ENCODE results near the gene CALN1.
"Not testable (repeated sequence)": the region's sequence is repeated elsewhere in the genome, so short reads cannot be mapped to it uniquely, and the experiment has no call there.

Gene CALN1

DNA sequence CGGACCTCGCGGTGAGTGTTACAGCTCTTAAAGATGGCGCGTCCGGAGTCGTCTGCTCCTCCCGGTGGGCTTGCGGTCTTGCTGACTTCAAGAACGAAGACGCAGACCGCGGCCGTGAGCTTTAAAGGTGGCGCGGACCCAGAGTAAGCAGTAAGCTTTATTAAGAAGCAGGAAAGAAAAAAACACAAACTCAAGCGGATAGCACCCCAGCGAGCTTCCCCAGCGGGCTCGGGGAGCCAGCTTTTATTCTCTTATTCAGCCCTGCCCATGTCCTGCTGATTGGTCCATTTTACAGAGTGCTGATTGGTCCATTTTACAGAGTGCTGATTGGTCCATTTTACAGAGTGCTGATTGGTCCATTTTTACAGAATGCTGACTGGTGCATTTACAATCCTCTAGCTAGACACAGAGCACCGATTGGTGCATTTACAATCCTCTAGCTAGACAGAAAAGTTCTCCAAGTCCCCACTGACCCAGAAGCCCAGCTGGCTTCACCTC lies at the start of gene CALN1:
CALN1 (minus strand) TSS at position 218 of the 498 bp plus-strand sequence.
- not testable (repeated sequence) for ATAC-seq

DNA sequence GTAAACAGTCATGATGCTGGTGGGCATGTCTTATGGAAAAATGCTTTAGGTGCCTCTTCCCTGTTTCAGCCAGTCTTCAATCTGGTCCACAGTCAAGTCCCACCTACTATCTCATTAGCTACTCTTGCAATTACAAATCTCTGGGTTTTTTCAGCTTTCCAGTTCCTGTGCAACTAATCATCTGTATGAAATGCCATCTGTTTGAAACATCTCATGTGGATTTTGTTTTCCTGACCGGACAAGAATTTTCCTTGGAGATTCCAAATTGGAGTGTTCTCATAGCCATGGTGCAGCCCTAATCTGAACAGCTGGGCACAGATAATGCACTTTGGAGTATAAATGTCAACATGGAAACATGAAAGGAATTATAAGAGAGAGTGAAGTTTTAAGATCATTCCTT lies 41.3 kb upstream of the CALN1 start:
- DNase-seq (no peak), ATAC-seq (no peak)

More for the DNA sequence above, at the start of gene CALN1:
- DNase-seq, result not testable (repeated sequence)

DNA sequence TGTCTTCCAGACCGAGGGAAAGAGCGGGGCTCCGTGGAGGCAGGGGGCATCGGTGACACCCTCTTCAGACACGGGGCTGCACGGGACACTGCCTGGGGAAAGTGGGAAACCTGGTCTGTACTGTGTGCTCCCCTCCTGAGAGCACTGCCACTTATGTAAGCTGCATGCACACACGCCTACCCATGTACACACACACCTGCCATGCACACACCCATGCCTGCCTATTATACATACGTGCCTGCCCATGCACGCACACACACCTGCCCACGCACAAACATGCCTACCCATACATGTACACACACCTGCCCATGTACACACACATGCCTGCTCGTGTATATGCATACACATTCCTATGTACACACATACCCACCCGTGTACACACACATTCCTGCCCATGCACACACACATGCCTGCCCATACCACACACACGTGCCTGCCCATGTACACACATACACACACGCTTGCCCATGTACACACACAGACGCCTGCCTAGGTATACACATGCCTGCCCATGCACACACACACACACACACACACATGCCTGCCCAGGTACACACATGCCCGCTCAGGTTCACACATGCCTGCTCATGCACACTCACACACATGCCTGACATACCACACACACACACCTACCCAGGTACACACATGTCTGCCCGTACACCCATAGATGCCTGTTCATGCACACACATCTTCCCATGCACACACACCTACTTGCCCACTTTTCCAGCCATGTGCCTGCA lies 35.5 kb upstream of the CALN1 start:
- DNase-seq (no peak), ATAC-seq (no peak)

- ATAC-seq (no peak), DNase-seq (no peak)
Measured at GRCh38 chr7:72446591-72447462, 34.7 kb upstream of the CALN1 start.

DNA sequence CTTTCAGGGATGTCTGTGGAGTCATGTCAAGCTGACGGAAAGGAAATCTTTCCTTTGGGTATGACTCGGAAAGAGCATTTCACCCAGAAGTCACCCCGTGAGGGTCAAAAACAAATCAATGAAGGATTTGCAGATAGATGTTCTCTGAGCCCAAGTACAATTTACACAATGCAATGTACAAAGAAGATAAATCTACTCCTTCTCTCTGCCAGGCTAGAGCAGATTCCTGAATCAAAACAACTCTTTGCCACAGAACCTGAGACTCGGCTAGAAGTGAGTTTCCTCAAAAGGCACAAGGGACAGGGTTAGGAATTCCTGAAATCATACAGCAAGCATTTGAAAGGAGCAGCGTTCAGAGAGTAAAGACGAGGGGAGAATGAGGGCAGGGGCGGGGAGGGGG lies 34.0 kb upstream of the CALN1 start:
- DNase-seq (no peak), ATAC-seq (no peak)

DNA sequence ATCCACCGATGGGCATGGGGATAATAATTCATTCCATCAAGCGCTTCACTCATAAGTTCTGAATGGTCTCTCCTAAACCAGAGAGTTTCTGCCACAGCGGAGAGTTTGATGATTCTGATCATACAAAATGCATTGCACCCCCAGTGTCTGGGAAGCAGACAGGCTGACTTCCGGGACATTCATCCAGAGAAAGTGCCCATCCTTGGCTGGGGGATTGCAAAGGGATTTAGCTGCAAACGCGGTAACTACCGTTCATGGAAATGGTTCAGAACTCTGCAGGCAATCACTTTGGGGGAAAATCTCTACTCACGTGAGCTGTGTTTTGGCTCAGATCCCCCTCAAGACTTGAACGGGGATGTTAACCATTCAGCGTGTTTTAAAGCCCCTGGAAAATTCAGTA lies 33.4 kb upstream of the CALN1 start:
- DNase-seq (no peak), ATAC-seq (no peak)

GRCh38 chr7:72445075-72445474 lies 32.9 kb upstream of the CALN1 start:
- ATAC-seq (no peak), DNase-seq (no peak)

GRCh38 chr7:72444026-72444776 lies 32.1 kb upstream of the CALN1 start:
- ATAC-seq (no peak), DNase-seq (no peak)

GRCh38 chr7:72441791-72442190 lies 29.7 kb upstream of the CALN1 start:
- no peak for ATAC-seq

DNA sequence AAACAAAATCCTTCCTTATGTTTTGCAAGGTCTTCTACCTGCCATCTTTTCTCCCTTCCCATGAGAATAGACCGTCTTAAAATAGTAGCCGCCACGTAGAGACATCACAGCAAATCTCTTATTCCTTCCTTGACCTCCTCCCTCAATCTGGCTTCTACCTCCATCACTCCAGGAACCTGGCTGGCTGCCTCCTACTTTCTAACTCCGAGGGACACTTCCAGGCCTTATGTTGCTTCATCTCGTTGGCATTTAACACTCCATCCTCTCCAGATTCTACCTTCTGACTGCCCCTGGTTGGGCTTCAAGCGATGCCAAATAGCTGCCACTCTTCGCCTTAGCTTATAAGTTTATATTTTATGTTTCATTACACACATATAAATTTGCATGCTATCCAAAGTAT lies 26.4 kb upstream of the CALN1 start:
- ATAC-seq, result no peak
- DNase-seq, result no peak

More at GRCh38 chr7:72441791-72442190, 29.7 kb upstream of the CALN1 start:
- no peak for DNase-seq

- DNase-seq, result no peak
- no peak for ATAC-seq
Measured at GRCh38 chr7:72437610-72438009, 25.5 kb upstream of the CALN1 start.

- ATAC-seq, result no peak
- no peak for DNase-seq
Measured at GRCh38 chr7:72437061-72437585, 25.0 kb upstream of the CALN1 start.

- ATAC-seq, result no peak
- no peak for DNase-seq
Measured at GRCh38 chr7:72435925-72436480, 23.9 kb upstream of the CALN1 start.

GRCh38 chr7:72435366-72435765 lies 23.2 kb upstream of the CALN1 start:
- ATAC-seq, result no peak

GRCh38 chr7:72430531-72430930 lies 18.4 kb upstream of the CALN1 start:
- ATAC-seq (no peak), DNase-seq (no peak)

More at GRCh38 chr7:72435366-72435765, 23.2 kb upstream of the CALN1 start:
- no peak for DNase-seq

DNA sequence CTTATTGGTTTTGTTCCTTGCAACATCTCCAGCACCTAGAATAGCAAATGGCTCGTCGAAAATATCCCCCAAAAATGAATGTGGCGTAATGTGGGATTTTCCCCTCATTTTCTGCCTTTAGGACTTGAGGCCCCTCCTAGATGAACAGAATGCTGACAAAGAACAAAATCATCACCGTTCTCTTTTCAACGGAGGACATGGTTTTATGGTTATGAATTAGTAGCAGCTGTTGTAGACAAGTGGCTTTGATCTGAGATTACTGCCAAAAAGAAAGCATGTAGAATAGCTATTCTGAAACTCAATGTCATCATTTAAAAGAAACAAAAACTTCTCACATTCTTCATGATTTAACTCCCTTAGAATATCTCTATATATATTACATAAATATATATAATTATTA lies 17.2 kb upstream of the CALN1 start:
- DNase-seq, result no peak
- ATAC-seq, result no peak

GRCh38 chr7:72416846-72417245 lies 4.7 kb upstream of the CALN1 start:
- no peak for DNase-seq
- ATAC-seq, result no peak

DNA sequence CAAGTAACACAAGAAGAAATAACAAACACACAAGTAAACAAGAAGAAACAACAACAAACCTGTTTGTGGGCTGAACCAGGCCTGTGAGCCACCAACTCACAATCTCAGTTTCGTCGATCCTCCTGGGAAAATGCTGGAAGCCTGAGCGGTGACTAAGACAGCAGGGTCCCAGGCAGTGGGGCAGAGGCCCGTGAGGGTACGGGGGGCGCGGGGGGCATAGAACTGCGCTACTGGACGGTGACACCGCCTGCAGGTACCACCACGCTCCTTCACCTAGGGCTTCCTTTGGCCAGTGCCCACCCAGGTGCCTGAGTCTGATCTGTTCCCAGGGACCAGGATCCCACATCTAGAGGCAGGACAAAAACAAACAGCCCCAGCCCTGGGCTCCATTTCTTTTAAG lies 3.4 kb upstream of the CALN1 start:
- ATAC-seq (no peak), DNase-seq (no peak)

DNA sequence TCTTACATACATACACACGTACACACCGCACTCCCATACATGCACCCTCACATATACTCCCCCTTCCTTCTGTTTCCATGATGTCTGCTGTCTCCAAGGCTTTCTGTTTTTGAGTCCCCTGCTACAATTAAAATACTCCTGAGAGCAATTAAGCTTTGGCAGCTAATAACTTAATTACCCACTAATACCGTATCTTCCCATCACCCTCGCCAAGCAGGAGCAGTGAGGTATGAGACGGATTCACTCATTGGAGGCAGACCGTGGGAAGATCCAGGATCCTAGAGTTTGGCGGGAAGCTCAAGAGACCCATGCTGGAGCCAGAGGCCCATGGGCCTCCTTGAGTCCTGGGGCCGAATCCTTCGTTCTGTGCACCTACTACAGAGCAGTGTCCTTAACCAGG lies 1.7 kb upstream of the CALN1 start:
- no peak for DNase-seq
- ATAC-seq, result no peak

DNA sequence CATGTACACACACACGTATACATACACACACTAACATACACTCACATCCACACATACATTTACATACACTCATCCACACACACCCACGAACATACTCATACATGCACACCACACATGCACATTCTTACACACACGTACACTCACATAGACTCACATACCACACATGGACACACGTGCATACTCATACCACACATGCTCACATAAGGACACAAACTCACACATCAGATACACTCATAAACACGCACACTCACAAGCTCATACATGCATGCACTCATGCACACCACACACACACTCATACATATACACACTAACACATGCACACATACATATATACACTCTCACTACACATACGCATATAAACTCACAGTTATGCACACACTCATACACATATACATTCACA lies 1.2 kb upstream of the CALN1 start:
- ATAC-seq (no peak), DNase-seq (no peak)

DNA sequence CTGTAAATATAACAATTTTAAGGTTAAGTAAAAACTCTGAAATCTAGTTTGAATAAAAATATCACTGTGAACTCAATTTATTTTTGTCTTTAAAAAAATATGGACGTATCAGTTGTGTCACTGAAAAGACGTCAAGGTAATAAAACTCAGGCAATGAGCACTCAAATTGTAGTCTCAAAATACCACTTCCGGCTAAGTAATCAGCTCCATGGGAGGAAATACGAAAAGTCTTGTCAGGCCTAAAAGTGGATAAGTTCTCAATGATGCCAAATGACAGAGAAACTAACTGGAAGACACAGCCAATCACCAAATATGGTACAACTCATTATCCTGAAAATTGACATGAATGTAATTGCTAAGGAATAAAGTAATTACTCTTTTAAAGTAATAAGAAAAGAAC lies 719 bp downstream of the CALN1 start:
- ATAC-seq, result no peak

GRCh38 chr7:72409638-72410015 lies 2.5 kb downstream of the CALN1 start:
- ATAC-seq, result no peak
- DNase-seq, result no peak

More for the DNA sequence above, 719 bp downstream of the CALN1 start:
- DNase-seq, result no peak

All from stimulated activated naive CD8-positive, alpha-beta T cell treated with anti-CD3 and anti-CD28 coated beads, Interleukin-15, Interleukin-2, amounts not matched to agents 100 U/mL and 50 U/mL, for 24 hours (primary cell).